ENCODE data around the gene PNRC2. TPM values are rescaled to one million over a fixed set of nuclear protein-coding genes. Genes with fewer than 3 reads are reported as not detected.

Gene PNRC2
- total and polyA plus RNA-seq, 4 donors = 70.7 to 159 (median 89.9) TPM

GRCh38 chr1:23979387-23979880 is 19.8 kb downstream of the PNRC2 start:
- peak overlapping the region; percentile 98 for H3K4me3 ChIP-seq
- DNase-seq (peak in 1 of 3 donors; percentile 83), ATAC-seq (ENCODE audit: insufficient read depth, low FRiP score) (no peak)
- H3K27ac ChIP-seq (ENCODE audit: low read depth in 1 of 2, low read length in 1 of 2) = peak overlapping the region; percentile 97 to 100
- WGBS, 2 donors = 0% methylated on average over 13 of the region's 13 CpGs
- TF ChIP-seq CTCF (IDR thresholded peaks at IDR 0.05; ENCODE audit: control extremely low read depth, extremely low read depth) = no peak
- H3K4me1 ChIP-seq (ENCODE audit: control insufficient read depth in 5 of 5, insufficient read depth in 5 of 5, low read length in 5 of 5) = peaks cover 7 to 50% (median 28%) of the 10 kb centered on the region in 5 donors
- no peaks in the 10 kb centered on the region for H3K27me3 ChIP-seq (ENCODE audit: control insufficient read depth in 3 of 3, insufficient read depth in 3 of 3, low read length in 2 of 3)
- H3K9ac ChIP-seq (ENCODE audit: insufficient read depth in 1 of 2, low read length in 2 of 2) = peak overlapping the region; percentile 95 to 99
- peaks cover 0 to 20% (median 7%) of the 10 kb centered on the region in 4 donors for H3K36me3 ChIP-seq (ENCODE audit: control insufficient read depth in 4 of 4, insufficient read depth in 4 of 4, low read length in 4 of 4)
- no peaks in the 10 kb centered on the region for H3K9me3 ChIP-seq (ENCODE audit: control insufficient read depth in 4 of 4, insufficient read depth in 3 of 4, low read length in 3 of 4)

DNA sequence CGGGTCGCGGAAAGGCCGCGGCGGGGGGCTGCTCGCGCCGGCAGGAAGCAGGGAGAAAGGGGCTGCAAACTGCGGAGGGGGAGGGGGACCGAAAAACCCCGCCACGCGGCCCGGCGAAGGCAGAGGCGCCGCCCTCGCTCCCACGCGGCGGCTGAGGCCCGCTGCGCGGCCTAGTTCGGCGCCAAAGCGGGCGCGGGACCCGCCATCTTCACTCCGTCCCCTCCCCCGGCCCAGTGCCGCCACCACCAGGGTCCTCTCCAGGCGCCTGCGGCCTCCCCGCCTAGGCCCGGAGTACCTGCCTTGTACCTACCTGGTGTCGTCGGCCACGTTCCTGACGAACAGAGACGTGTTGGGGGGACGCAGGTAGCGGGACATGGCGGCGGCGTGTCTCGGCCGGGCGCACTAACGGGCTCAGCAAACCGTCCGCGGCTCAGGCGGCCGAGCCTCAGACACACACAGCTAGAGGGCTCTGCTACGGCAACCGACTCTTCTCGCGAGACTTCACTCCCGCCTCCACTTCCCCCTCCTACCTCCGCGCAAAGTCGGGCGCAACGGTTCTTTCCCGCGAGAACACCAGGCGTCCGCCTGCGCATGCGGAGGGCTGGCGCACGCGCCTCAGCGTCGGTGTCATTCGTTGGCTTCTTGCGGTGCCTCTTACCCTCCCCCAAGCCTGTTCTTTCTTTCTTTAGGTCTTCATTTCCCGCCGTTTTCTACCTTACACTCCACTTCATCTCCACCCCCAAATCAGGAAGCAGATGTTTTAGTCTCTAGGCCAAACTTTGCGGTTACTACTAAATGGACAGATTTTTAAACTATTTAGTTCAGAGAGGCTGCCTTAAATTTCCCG is 20.5 kb downstream of the PNRC2 start, which contains the start of gene SRSF10:
TSS of gene SRSF10 (minus strand) at position 447 of the 847 bp plus-strand sequence. CDS start at position 375, 72 bp downstream.
- H3K9me3 ChIP-seq (ENCODE audit: control insufficient read depth in 4 of 4, insufficient read depth in 3 of 4, low read length in 3 of 4) = no peaks in the 10 kb centered on the region
- ATAC-seq (ENCODE audit: insufficient read depth, low FRiP score) = peak; percentile 99
- peaks cover 0 to 19% (median 6%) of the 10 kb centered on the region in 4 donors for H3K36me3 ChIP-seq (ENCODE audit: control insufficient read depth in 4 of 4, insufficient read depth in 4 of 4, low read length in 4 of 4)
- peak within 1 kb of the TSS; percentile 98 for H3K4me3 ChIP-seq
- H3K4me1 ChIP-seq (ENCODE audit: control insufficient read depth in 5 of 5, insufficient read depth in 5 of 5, low read length in 5 of 5) = peaks cover 10 to 56% (median 30%) of the 10 kb centered on the region in 5 donors
- peak; percentile 99 to 100 (median 100) for DNase-seq
- H3K9ac ChIP-seq (ENCODE audit: insufficient read depth in 1 of 2, low read length in 2 of 2) = peak within 1 kb of the TSS; percentile 95 to 99
- H3K27me3 ChIP-seq (ENCODE audit: control insufficient read depth in 3 of 3, insufficient read depth in 3 of 3, low read length in 2 of 3) = no peaks in the 10 kb centered on the region
- H3K27ac ChIP-seq (ENCODE audit: low read depth in 1 of 2, low read length in 1 of 2) = peak within 1 kb of the TSS; percentile 97 to 100
- peak; percentile 7 for TF ChIP-seq CTCF (IDR thresholded peaks at IDR 0.05; ENCODE audit: control extremely low read depth, extremely low read depth)
- 0 to 1% methylated on average over 73 to 84 of the region's 84 CpGs for WGBS, 2 donors

GRCh38 chr1:23980728-23981070 is 21.1 kb downstream of the PNRC2 start:
- ATAC-seq (ENCODE audit: insufficient read depth, low FRiP score) = no peak
- Histone ChIP-seq H3K9me3 (ENCODE audit: control insufficient read depth in 4 of 4, insufficient read depth in 3 of 4, low read length in 3 of 4) (no peaks in the 10 kb centered on the region), H3K27ac (ENCODE audit: low read depth in 1 of 2, low read length in 1 of 2) (peak overlapping the region; percentile 86 to 100), H3K4me3 (no peak overlapping the region), H3K9ac (ENCODE audit: insufficient read depth in 1 of 2, low read length in 2 of 2) (peak overlapping the region; percentile 78 to 95), H3K36me3 (ENCODE audit: control insufficient read depth in 4 of 4, insufficient read depth in 4 of 4, low read length in 4 of 4) (peaks cover 0 to 13% (median 6%) of the 10 kb centered on the region in 4 donors), H3K27me3 (ENCODE audit: control insufficient read depth in 3 of 3, insufficient read depth in 3 of 3, low read length in 2 of 3) (no peaks in the 10 kb centered on the region), H3K4me1 (ENCODE audit: control insufficient read depth in 5 of 5, insufficient read depth in 5 of 5, low read length in 5 of 5) (peaks cover 10 to 53% (median 27%) of the 10 kb centered on the region in 5 donors)
- DNase-seq = peak in 2 of 3 donors; percentile 32 to 46
- no peak for TF ChIP-seq CTCF (IDR thresholded peaks at IDR 0.05; ENCODE audit: control extremely low read depth, extremely low read depth)
- WGBS, 2 donors = 20 to 41% methylated on average over 6 of the region's 6 CpGs
